Hepatocyte (in vitro differentiated cells): Measurements from ENCODE around the gene CYB5R3. TPM values are rescaled to one million over a fixed set of nuclear protein-coding genes. Genes with fewer than 3 reads are reported as not detected.
"Not testable (repeated sequence)": the region's sequence is repeated elsewhere in the genome, so short reads cannot be mapped to it uniquely, and the experiment has no call there.

Experiments used
- DNase-seq: peaks from one replicate; pipeline ENCODE4 v3.0.0-alpha.2; 2016; ENCODE audit warnings: low spot score
- H2AFZ ChIP-seq: fragments of 200-600 bp; sonication (generic); 2 replicates; pipeline ENCODE4 v1.6.0; 2016; ENCODE audit warnings: antibody characterized with exemption, mild to moderate bottlenecking
- H3K27ac ChIP-seq: fragments of 200-600 bp; sonication (generic); 2 replicates; pipeline ENCODE4 v1.5.1; 2016; ENCODE audit warnings: mild to moderate bottlenecking
- H3K27me3 ChIP-seq: fragments of 200-600 bp; sonication (generic); 2 replicates; pipeline ENCODE4 v1.6.1; 2016
- H3K36me3 ChIP-seq: fragments of 200-600 bp; sonication (generic); replicated peaks from 2 replicates; pipeline ENCODE4 v1.5.1; 2016; ENCODE audit warnings: low read depth; ENCODE audit not compliant: insufficient read depth
- H3K4me1 ChIP-seq: fragments of 200-600 bp; sonication (generic); 2 replicates; pipeline ENCODE4 v1.5.1; 2016; ENCODE audit warnings: mild to moderate bottlenecking, moderate library complexity; ENCODE audit not compliant: insufficient read depth
- H3K4me2 ChIP-seq: fragments of 200-600 bp; sonication (generic); 2 replicates; pipeline ENCODE4 v1.6.0; 2016
- H3K4me3 ChIP-seq: fragments of 200-600 bp; sonication (generic); 2 replicates; pipeline ENCODE4 v1.5.1; 2016; ENCODE audit warnings: mild to moderate bottlenecking
- H3K79me2 ChIP-seq: fragments of 200-600 bp; sonication (generic); 2 replicates; pipeline ENCODE4 v1.6.0; 2017; ENCODE audit warnings: mild to moderate bottlenecking
- H3K9me2 ChIP-seq: fragments of 200-600 bp; sonication (generic); replicated peaks from 2 replicates; pipeline ENCODE4 v1.6.0; 2017; ENCODE audit warnings: mild to moderate bottlenecking; ENCODE audit not compliant: insufficient read depth
- H3K9me3 ChIP-seq: fragments of 200-600 bp; sonication (generic); 2 replicates; pipeline ENCODE4 v1.5.1; 2016; ENCODE audit warnings: low read depth, mild to moderate bottlenecking
- H4K20me1 ChIP-seq: fragments of 200-600 bp; sonication (generic); 2 replicates; pipeline ENCODE4 v1.6.0; 2016; ENCODE audit warnings: mild to moderate bottlenecking; ENCODE audit not compliant: insufficient read depth, poor library complexity, severe bottlenecking
- CTCF ChIP-seq: fragments of 200-600 bp; sonication (generic); IDR thresholded peaks from 2 replicates; pipeline ENCODE4 v1.5.1; 2016; ENCODE audit warnings: antibody characterized with exemption, mild to moderate bottlenecking; ENCODE audit not compliant: poor library complexity
- EZH2 ChIP-seq: fragments of 200-600 bp; sonication (generic); IDR thresholded peaks from 2 replicates; pipeline ENCODE4 v1.6.1; 2016; ENCODE audit warnings: antibody characterized with exemption, mild to moderate bottlenecking, borderline replicate concordance
- EZH2phosphoT487 ChIP-seq: fragments of 200-600 bp; sonication (generic); IDR thresholded peaks from one replicate; pipeline ENCODE4 v1.6.1; 2018; ENCODE audit warnings: antibody characterized with exemption, mild to moderate bottlenecking, low read depth, moderate library complexity; ENCODE audit not compliant: unreplicated experiment, severe bottlenecking
- WGBS: methylation state at CpG from one replicate; pipeline ENCODE4 v1.1.6; 2016; ENCODE audit warnings: low lambda C conversion rate; ENCODE audit errors: missing lambda C conversion rate; 5-methylcytosine and 5-hydroxymethylcytosine counted together
- polyA plus RNA-seq: library from polyadenylated mRNA; unstranded; fragments of >200 nt; fragmentation: Nextera tagmentation; extraction: Ambion mirVana; gene quantifications from 2 replicates; pipeline ENCODE4 v1.2.1, GENCODE V29; 2016
- total RNA-seq: library from RNA; depleted of rRNA; stranded (reverse); fragments of >200 nt; gene quantifications from 2 replicates; pipeline ENCODE4 v1.2.3, GENCODE V29; 2014

CYB5R3 gene
- total and polyA plus RNA-seq, 2 experiments from 2014 or later: 119 to 438 TPM

- Histone ChIP-seq H3K27me3 (no peaks in the 10 kb centered on the region), H2AFZ (no peak overlapping the region), H3K4me3 (no peak overlapping the region), H4K20me1 (no peaks in the 10 kb centered on the region), H3K79me2 (no peaks in the 10 kb centered on the region), H3K36me3 (no peaks in the 10 kb centered on the region), H3K27ac (no peak overlapping the region), H3K4me2 (no peak overlapping the region), H3K9me2 (no peaks in the 10 kb centered on the region), H3K9me3 (no peaks in the 10 kb centered on the region), H3K4me1 (no peaks in the 10 kb centered on the region)
- WGBS: 97% methylated on average over 4 of the region's 4 CpGs
- TF ChIP-seq EZH2phosphoT487: no peak
- TF ChIP-seq CTCF: no peak
- TF ChIP-seq EZH2: no peak
- DNase-seq: no peak
Observed at GRCh38 chr22:42584364-42584940, 64.7 kb downstream of the CYB5R3 start.

- Histone ChIP-seq H3K4me2 (no peak overlapping the region), H3K4me3 (no peak overlapping the region), H2AFZ (no peak overlapping the region), H3K27me3 (no peaks in the 10 kb centered on the region), H3K9me2 (no peaks in the 10 kb centered on the region), H3K79me2 (no peaks in the 10 kb centered on the region), H4K20me1 (no peaks in the 10 kb centered on the region), H3K9me3 (no peaks in the 10 kb centered on the region), H3K36me3 (no peaks in the 10 kb centered on the region), H3K4me1 (no peaks in the 10 kb centered on the region), H3K27ac (no peak overlapping the region)
- 94% methylated on average over 1 of the region's 1 CpG for WGBS
- TF ChIP-seq EZH2phosphoT487 (no peak), EZH2 (no peak), CTCF (no peak)
- no peak for DNase-seq
Observed at GRCh38 chr22:42582987-42583386, 66.2 kb downstream of the CYB5R3 start.

GRCh38 chr22:42581762-42582716, 67.2 kb downstream of the CYB5R3 start:
- no peaks in the 10 kb centered on the region for H3K4me1 ChIP-seq
- peak; percentile 90 for DNase-seq
- no peaks in the 10 kb centered on the region for H3K9me2 ChIP-seq
- H3K27me3 ChIP-seq: no peaks in the 10 kb centered on the region
- no peaks in the 10 kb centered on the region for H4K20me1 ChIP-seq
- peak overlapping the region; percentile 83 for H3K4me2 ChIP-seq
- H3K27ac ChIP-seq: no peak overlapping the region
- no peaks in the 10 kb centered on the region for H3K79me2 ChIP-seq
- H3K9me3 ChIP-seq: no peaks in the 10 kb centered on the region
- no peaks in the 10 kb centered on the region for H3K36me3 ChIP-seq
- TF ChIP-seq CTCF (no peak), EZH2 (no peak), EZH2phosphoT487 (no peak)
- peak overlapping the region; percentile 74 for H2AFZ ChIP-seq
- H3K4me3 ChIP-seq: peak overlapping the region; percentile 89
- 23% methylated on average over 18 of the region's 64 CpGs for WGBS

- WGBS: 4% methylated on average over 9 of the region's 22 CpGs
- Histone ChIP-seq H2AFZ (peak overlapping the region; percentile 74), H3K4me2 (peak overlapping the region; percentile 83), H3K4me3 (peak overlapping the region; percentile 89)
- not testable (repeated sequence) for H3K4me1 ChIP-seq, H3K27ac ChIP-seq, H3K36me3 ChIP-seq, H3K79me2 ChIP-seq, DNase-seq, H4K20me1 ChIP-seq, H3K9me2 ChIP-seq, H3K9me3 ChIP-seq, H3K27me3 ChIP-seq
Observed at GRCh38 chr22:42581194-42581761, 67.9 kb downstream of the CYB5R3 start.

GRCh38 chr22:42580040-42580439, 69.2 kb downstream of the CYB5R3 start:
- not testable (repeated sequence) for H4K20me1 ChIP-seq, H3K27me3 ChIP-seq, H3K4me2 ChIP-seq, H3K4me1 ChIP-seq, DNase-seq, H2AFZ ChIP-seq, H3K9me2 ChIP-seq, H3K79me2 ChIP-seq, H3K27ac ChIP-seq, H3K9me3 ChIP-seq, H3K4me3 ChIP-seq, H3K36me3 ChIP-seq
- WGBS: 94% methylated on average over 3 of the region's 4 CpGs
